Forelimb muscle (tissue), 1 donor: ENCODE measurements around the gene CAMK2A. TPM values are rescaled to one million over a fixed set of nuclear protein-coding genes. Genes with fewer than 3 reads are reported as not detected.

Experiments
- DNase-seq: peaks from one replicate; pipeline ENCODE4 v3.0.0-alpha.2; 2013; ENCODE audit warnings: low read depth
- polyA plus RNA-seq: library from polyadenylated mRNA; unstranded; fragments of 120-200 nt; gene quantifications from one replicate; pipeline ENCODE4 v1.2.1, GENCODE V29; 2013; ENCODE audit not compliant: insufficient read length

CAMK2A gene
- 96.2 TPM for polyA plus RNA-seq

GRCh38 chr5:150289551-150290390 lies at the start of gene CAMK2A:
Gene CAMK2A, minus strand, starts transcription at chr5:150289773. Its CDS starts 148 bp downstream, at chr5:150289625.
- DNase-seq: no peak

GRCh38 chr5:150339165-150339564 lies 49.6 kb upstream of the CAMK2A start:
- DNase-seq: no peak

GRCh38 chr5:150338546-150338945 lies 49.0 kb upstream of the CAMK2A start:
- DNase-seq: no peak

- no peak for DNase-seq
These were observed 46.2 kb upstream of the CAMK2A start for GRCh38 chr5:150335778-150336177.

GRCh38 chr5:150333400-150333799 lies 43.8 kb upstream of the CAMK2A start:
- DNase-seq: no peak

- DNase-seq: no peak
These were observed 40.6 kb upstream of the CAMK2A start for GRCh38 chr5:150329881-150330876.

GRCh38 chr5:150329038-150329437 lies 39.5 kb upstream of the CAMK2A start:
- DNase-seq: no peak

GRCh38 chr5:150328515-150328914 lies 38.9 kb upstream of the CAMK2A start:
- no peak for DNase-seq

- DNase-seq: no peak
These were observed 37.6 kb upstream of the CAMK2A start for GRCh38 chr5:150327139-150327538.

GRCh38 chr5:150326707-150327106 lies 37.1 kb upstream of the CAMK2A start:
- no peak for DNase-seq

- no peak for DNase-seq
These were observed 35.9 kb upstream of the CAMK2A start for GRCh38 chr5:150325426-150325825.

- no peak for DNase-seq
These were observed 34.2 kb upstream of the CAMK2A start for GRCh38 chr5:150323819-150324218.

GRCh38 chr5:150323092-150323491 lies 33.5 kb upstream of the CAMK2A start:
- no peak for DNase-seq

- no peak for DNase-seq
These were observed 32.6 kb upstream of the CAMK2A start for GRCh38 chr5:150322202-150322601.

GRCh38 chr5:150321784-150322183 lies 32.2 kb upstream of the CAMK2A start:
- DNase-seq: no peak

- DNase-seq: no peak
These were observed 31.6 kb upstream of the CAMK2A start for GRCh38 chr5:150321211-150321610.

- no peak for DNase-seq
These were observed 30.6 kb upstream of the CAMK2A start for GRCh38 chr5:150320044-150320613.

GRCh38 chr5:150319484-150319790 lies 29.9 kb upstream of the CAMK2A start:
- no peak for DNase-seq

GRCh38 chr5:150318613-150319483 lies 29.3 kb upstream of the CAMK2A start:
- no peak for DNase-seq

- DNase-seq: no peak
These were observed 27.8 kb upstream of the CAMK2A start for GRCh38 chr5:150317048-150318003.
